OCI-LY3 (cell line): ENCODE measurements around the gene C18orf63.

Experiments
- H2AFZ ChIP-seq: fragments of 200-600, 300-600 bp; shearing (Covaris generic); 2 replicates; pipeline ENCODE4 v1.6.0; 2014; ENCODE audit warnings: antibody characterized with exemption, low read depth, low read length
- H3K27ac ChIP-seq: fragments of 200-600, 300-600 bp; sonication (generic); 2 replicates; pipeline ENCODE4 v1.5.1; 2014; ENCODE audit warnings: mild to moderate bottlenecking, low read length, moderate library complexity, mixed read lengths
- H3K27me3 ChIP-seq: fragments of 200-600, 300-600 bp; sonication (generic); 2 replicates; pipeline ENCODE4 v1.6.1; 2014; ENCODE audit warnings: low read depth, low read length, mixed read lengths
- H3K36me3 ChIP-seq: fragments of 200-600, 300-600 bp; sonication (generic); replicated peaks from 2 replicates; pipeline ENCODE3; 2014; ENCODE audit warnings: low read depth, low read length, mixed read lengths
- H3K4me1 ChIP-seq: fragments of 300-600, 200-600 bp; sonication (generic); 2 replicates; pipeline ENCODE4 v1.6.1; 2014; ENCODE audit warnings: low read length, mixed read lengths
- H3K4me2 ChIP-seq: fragments of 200-600, 300-600 bp; sonication (generic); 2 replicates; pipeline ENCODE4 v1.6.1; 2014; ENCODE audit warnings: low read length, mixed read lengths
- H3K4me3 ChIP-seq: fragments of 300-600, 200-600 bp; sonication (generic); 2 replicates; pipeline ENCODE4 v1.5.1; 2014; ENCODE audit warnings: antibody characterized with exemption, mild to moderate bottlenecking, low read length, moderate library complexity
- H3K79me2 ChIP-seq: fragments of 300-600, 200-600 bp; shearing (Covaris generic); 2 replicates; pipeline ENCODE4 v1.6.1; 2014; ENCODE audit warnings: mild to moderate bottlenecking, low read length, mixed read lengths
- H3K9ac ChIP-seq: fragments of 300-600, 200-600 bp; shearing (Covaris generic); 2 replicates; pipeline ENCODE4 v1.6.0; 2014; ENCODE audit warnings: mild to moderate bottlenecking, low read length, moderate library complexity
- H3K9me3 ChIP-seq: fragments of 200-600, 300-600 bp; shearing (Covaris generic); 2 replicates; pipeline ENCODE4 v1.6.1; 2014; ENCODE audit warnings: low read length, mixed read lengths; ENCODE audit not compliant: insufficient read depth
- H4K20me1 ChIP-seq: fragments of 200-600, 300-600 bp; sonication (generic); 2 replicates; pipeline ENCODE4 v1.6.1; 2016; ENCODE audit warnings: low read length, mixed read lengths; ENCODE audit not compliant: insufficient read depth
- CTCF ChIP-seq: fragments of 200-600, 300-600 bp; sonication (generic); IDR thresholded peaks from 2 replicates; pipeline ENCODE4 v1.5.1; 2014; ENCODE audit warnings: antibody characterized with exemption, low read length, low read depth
- EZH2phosphoT487 ChIP-seq: fragments of 200-600 bp; shearing (Covaris generic); IDR thresholded peaks from 2 replicates; pipeline ENCODE4 v1.6.1; 2018; ENCODE audit warnings: antibody characterized with exemption, mixed run types, low read depth

The C18orf63 gene

GRCh38 chr18:74377776-74378175, 62.1 kb downstream of the C18orf63 start:
- H2AFZ ChIP-seq, result no peak overlapping the region
- H3K27ac ChIP-seq, result no peak overlapping the region
- H3K9me3 ChIP-seq, result no peaks in the 10 kb centered on the region
- no peak overlapping the region for H3K4me2 ChIP-seq
- no peak for TF ChIP-seq CTCF
- TF ChIP-seq EZH2phosphoT487, result no peak
- H4K20me1 ChIP-seq, result no peaks in the 10 kb centered on the region
- no peak overlapping the region for H3K4me3 ChIP-seq
- H3K79me2 ChIP-seq, result no peaks in the 10 kb centered on the region
- H3K36me3 ChIP-seq, result no peaks in the 10 kb centered on the region
- H3K27me3 ChIP-seq, result peaks cover 7% of the 10 kb centered on the region; the same call in 1 of the 2 replicates
- peaks cover 3% of the 10 kb centered on the region; the same call in 1 of the 2 replicates for H3K4me1 ChIP-seq
- no peak overlapping the region for H3K9ac ChIP-seq

- H4K20me1 ChIP-seq, result no peaks in the 10 kb centered on the region
- no peak overlapping the region for H3K4me3 ChIP-seq
- peaks cover 7% of the 10 kb centered on the region; the same call in 1 of the 2 replicates for H3K27me3 ChIP-seq
- no peaks in the 10 kb centered on the region for H3K79me2 ChIP-seq
- peaks cover 3% of the 10 kb centered on the region; the same call in 1 of the 2 replicates for H3K4me1 ChIP-seq
- H3K9me3 ChIP-seq, result no peaks in the 10 kb centered on the region
- H3K4me2 ChIP-seq, result no peak overlapping the region
- H3K36me3 ChIP-seq, result no peaks in the 10 kb centered on the region
- H3K27ac ChIP-seq, result no peak overlapping the region
- H2AFZ ChIP-seq, result no peak overlapping the region
- no peak overlapping the region for H3K9ac ChIP-seq
- TF ChIP-seq EZH2phosphoT487 (no peak), CTCF (no peak)
Measured at GRCh38 chr18:74378179-74378682, 62.6 kb downstream of the C18orf63 start.

- Histone ChIP-seq H3K9me3 (no peaks in the 10 kb centered on the region), H3K4me1 (peaks cover 3% of the 10 kb centered on the region; the same call in 1 of the 2 replicates), H2AFZ (no peak overlapping the region), H3K27ac (no peak overlapping the region), H3K4me3 (no peak overlapping the region), H3K27me3 (peaks cover 3% of the 10 kb centered on the region; the same call in 1 of the 2 replicates), H3K4me2 (no peak overlapping the region), H4K20me1 (no peaks in the 10 kb centered on the region), H3K9ac (no peak overlapping the region), H3K36me3 (no peaks in the 10 kb centered on the region), H3K79me2 (no peaks in the 10 kb centered on the region)
- TF ChIP-seq CTCF (no peak), EZH2phosphoT487 (no peak)
Measured at GRCh38 chr18:74380916-74381315, 65.3 kb downstream of the C18orf63 start.

GRCh38 chr18:74381621-74382295, 66.1 kb downstream of the C18orf63 start:
- no peak overlapping the region for H3K4me3 ChIP-seq
- H3K27ac ChIP-seq, result no peak overlapping the region
- H3K27me3 ChIP-seq, result peaks cover 6% of the 10 kb centered on the region; the same call in 1 of the 2 replicates
- H3K4me2 ChIP-seq, result no peak overlapping the region
- H3K4me1 ChIP-seq, result peaks cover 3% of the 10 kb centered on the region; the same call in 1 of the 2 replicates
- TF ChIP-seq EZH2phosphoT487 (no peak), CTCF (no peak)
- H3K9me3 ChIP-seq, result no peaks in the 10 kb centered on the region
- H3K79me2 ChIP-seq, result no peaks in the 10 kb centered on the region
- no peaks in the 10 kb centered on the region for H4K20me1 ChIP-seq
- no peak overlapping the region for H3K9ac ChIP-seq
- no peaks in the 10 kb centered on the region for H3K36me3 ChIP-seq
- no peak overlapping the region for H2AFZ ChIP-seq
